Skeletal muscle tissue (tissue), 4 donors: Measurements from ENCODE around the gene F3. TPM values are rescaled to one million over a fixed set of nuclear protein-coding genes. Genes with fewer than 3 reads are reported as not detected.
"Not testable (repeated sequence)": the region's sequence is repeated elsewhere in the genome, so short reads cannot be mapped to it uniquely, and the experiment has no call there.

Experiments used
- H3K27ac ChIP-seq: one replicate; pipeline ENCODE4 v1.7.0; 2013; ENCODE audit warnings: mild to moderate bottlenecking, low read depth, low read length, inconsistent platforms
- H3K27me3 ChIP-seq, 3 donors: one replicate each; pipeline ENCODE4 v1.7.0; 2013; ENCODE audit warnings: low read length in 3 of 3; ENCODE audit not compliant: control insufficient read depth in 3 of 3, insufficient read depth in 3 of 3
- H3K36me3 ChIP-seq, 3 donors: one replicate each; pipeline ENCODE4 v1.7.0; 2013; ENCODE audit warnings: low read length in 3 of 3; ENCODE audit not compliant: control insufficient read depth in 3 of 3, insufficient read depth in 3 of 3
- H3K4me1 ChIP-seq, 3 donors: one replicate each; pipeline ENCODE4 v1.7.0; 2013; ENCODE audit warnings: low read length in 3 of 3, mild to moderate bottlenecking in 3 of 3; ENCODE audit not compliant: control insufficient read depth in 3 of 3, insufficient read depth in 3 of 3
- H3K4me3 ChIP-seq, 3 donors: one replicate each; pipeline ENCODE4 v1.7.0; 2013; ENCODE audit warnings: low read length in 3 of 3
- H3K9ac ChIP-seq, 3 donors: one replicate each; pipeline ENCODE4 v1.7.0; 2013; ENCODE audit warnings: low read length in 3 of 3, mild to moderate bottlenecking in 3 of 3, moderate library complexity in 2 of 3, low read depth in 1 of 3
- H3K9me3 ChIP-seq, 3 donors: one replicate each; pipeline ENCODE4 v1.7.0; 2013; ENCODE audit warnings: low read length in 3 of 3; ENCODE audit not compliant: control insufficient read depth in 3 of 3
- total RNA-seq: library from RNA; depleted of rRNA; stranded (reverse); fragments of >200 nt; gene quantifications from one replicate; pipeline ENCODE4 v1.2.3, GENCODE V29; 2014
- donor health status: Osteomylitis.

F3 gene
- total RNA-seq, 1 donor from 2014 or later: 1.6 TPM

DNA sequence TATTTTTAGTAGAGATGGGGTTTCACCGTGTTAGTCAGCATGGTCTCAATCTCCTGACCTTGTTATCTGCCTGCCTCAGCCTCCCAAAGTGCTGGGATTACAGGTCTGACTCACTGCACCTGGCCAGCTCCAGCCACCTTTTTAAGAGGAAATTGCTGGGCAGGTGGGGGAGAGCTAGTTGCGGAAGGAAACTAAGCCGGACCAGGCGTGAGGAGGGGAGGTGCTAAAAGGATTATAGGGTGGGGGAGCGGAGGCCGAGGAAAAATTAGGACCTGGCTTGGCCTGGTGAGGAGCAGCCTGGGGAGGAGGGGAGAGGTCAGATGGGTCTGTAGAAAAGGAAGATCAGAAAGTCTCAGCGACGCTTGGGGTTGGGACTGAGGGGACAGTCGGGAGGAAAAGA, 29.4 kb upstream of the F3 start:
- H3K27me3 ChIP-seq, H3K36me3 ChIP-seq, H3K27ac ChIP-seq, H3K4me3 ChIP-seq, H3K4me1 ChIP-seq, H3K9me3 ChIP-seq, H3K9ac ChIP-seq: not testable (repeated sequence)

DNA sequence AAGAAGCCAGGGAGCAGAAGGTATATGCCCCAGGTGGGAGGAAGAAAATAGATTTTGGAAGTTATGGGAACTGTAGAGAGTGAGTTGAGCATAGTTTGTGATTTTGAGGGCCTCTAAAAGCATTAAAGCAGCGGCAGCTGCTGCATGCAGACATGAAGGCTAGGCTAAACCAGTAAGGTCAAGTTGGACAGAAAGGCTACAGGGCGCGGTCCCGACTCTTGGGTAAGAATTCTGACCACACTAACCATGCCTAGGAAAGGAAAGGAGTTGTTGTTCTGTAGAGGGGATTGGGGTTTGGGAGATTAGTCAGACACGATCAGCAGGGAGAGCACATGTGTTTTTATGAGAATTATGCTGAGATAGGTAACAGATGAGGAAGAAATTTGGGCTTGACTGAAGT, 27.2 kb upstream of the F3 start:
- H3K27me3 ChIP-seq, H3K4me3 ChIP-seq, H3K4me1 ChIP-seq, H3K9ac ChIP-seq, H3K36me3 ChIP-seq, H3K9me3 ChIP-seq, H3K27ac ChIP-seq: not testable (repeated sequence)

DNA sequence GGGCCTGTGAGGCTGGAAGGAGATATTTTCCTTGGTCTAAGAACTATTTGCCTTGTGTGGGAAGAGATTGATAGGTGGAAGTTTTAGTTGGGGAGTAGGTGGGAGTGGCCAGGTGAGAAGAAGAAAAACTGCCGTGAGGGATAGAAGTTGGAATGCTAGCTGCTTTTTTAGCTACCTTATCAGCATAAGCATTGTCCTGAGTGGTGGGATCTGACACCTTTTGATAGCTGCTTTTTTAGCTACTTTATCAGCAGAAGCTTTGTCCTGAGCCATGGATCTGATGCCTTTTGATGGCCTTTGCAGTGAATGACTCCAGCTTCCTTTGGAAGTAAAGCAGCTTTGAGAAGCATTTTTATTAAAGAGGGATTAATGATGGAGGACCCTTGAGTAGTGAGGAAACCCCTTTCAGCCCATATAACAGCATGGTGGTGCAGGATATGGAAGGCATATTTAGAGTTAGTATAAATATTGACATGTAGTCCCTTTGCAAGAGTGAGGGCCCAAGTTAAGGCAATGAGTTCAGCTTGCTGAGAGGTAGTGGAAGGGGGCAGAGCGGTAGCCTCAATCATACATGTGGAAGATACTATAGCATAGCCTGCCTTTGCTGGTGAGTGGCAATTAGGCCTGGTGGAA, 26.5 kb upstream of the F3 start:
- not testable (repeated sequence) for H3K27me3 ChIP-seq, H3K4me1 ChIP-seq, H3K4me3 ChIP-seq, H3K9me3 ChIP-seq, H3K27ac ChIP-seq, H3K36me3 ChIP-seq, H3K9ac ChIP-seq

DNA sequence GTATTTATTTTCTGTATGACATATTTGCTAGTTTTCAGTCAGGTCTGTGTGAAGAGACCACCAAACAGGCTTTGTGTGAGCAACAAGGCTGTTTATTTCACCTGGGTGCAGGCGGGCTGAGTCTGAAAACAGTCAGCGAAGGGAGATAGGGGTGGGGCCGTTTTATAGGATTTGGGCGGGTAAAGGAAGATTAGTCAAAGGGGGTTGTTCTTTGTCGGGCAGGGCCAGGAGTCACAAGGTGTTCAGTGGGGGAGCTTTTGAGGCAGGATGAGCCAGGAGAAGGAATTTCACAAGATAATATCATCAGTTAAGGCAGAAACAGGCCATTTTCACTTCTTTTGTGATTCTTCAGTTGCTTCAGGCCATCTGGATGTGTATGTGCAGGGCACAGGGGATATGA, 24.9 kb upstream of the F3 start:
- H3K4me1 ChIP-seq, H3K9ac ChIP-seq, H3K27me3 ChIP-seq, H3K36me3 ChIP-seq, H3K27ac ChIP-seq, H3K4me3 ChIP-seq, H3K9me3 ChIP-seq: not testable (repeated sequence)

DNA sequence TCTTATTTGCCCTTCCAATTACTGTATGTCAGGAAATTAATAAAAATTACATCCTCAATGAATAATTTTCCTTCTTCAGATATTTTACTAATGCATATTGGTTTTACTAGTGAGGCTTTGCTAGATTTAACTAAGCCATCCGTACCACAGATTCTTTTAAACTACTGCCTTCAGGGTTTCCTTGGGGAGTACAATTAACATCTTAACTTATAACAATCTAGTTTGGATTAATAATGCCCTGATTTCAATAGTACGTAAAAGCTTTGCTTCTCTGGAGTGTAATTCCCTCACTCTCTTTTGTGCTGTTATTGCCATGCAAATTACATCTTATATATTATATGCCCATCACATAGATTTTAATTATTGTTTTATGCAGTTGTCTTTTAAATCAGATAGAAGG, 24.3 kb upstream of the F3 start:
- Histone ChIP-seq H3K9me3 (no peaks in the 10 kb centered on the region), H3K27me3 (no peaks in the 10 kb centered on the region), H3K4me3 (no peak overlapping the region), H3K9ac (no peak overlapping the region), H3K4me1 (no peaks in the 10 kb centered on the region), H3K27ac (no peak overlapping the region), H3K36me3 (no peaks in the 10 kb centered on the region)

DNA sequence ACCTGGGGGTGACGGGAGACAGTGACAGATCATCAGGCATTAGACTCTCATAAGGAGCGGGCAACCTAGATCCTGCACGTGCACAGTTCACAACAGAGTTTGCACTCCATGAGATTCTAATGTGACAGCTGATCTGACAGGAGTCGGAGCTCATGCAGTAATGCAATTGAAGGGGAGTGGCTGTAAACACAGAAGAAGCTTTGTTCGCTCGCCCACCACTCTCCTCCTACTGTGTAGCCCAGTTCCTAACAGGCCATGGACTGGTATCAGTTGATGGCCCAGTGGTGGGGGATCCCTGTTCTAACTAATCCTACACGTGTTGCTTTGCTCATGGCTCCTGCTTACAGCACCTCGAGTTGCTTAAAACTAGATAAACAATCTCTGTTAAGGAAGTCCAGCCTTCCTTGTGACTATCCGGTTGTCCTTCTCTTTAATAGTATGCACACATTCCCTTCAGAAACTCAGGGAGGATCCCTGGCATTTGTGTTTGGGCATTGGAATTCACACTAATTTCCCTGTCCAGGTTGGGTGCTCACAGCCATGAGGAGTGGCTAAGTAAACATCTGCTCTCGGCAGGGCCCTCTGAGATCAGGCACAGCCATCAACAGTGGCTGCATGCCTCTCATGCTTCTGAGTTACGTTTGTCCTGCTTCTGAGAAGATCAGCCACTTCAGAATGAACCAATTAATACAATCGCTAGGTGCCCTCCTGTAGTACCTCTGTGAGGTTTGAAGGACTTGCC, 21.1 kb upstream of the F3 start:
- H3K36me3 ChIP-seq: no peaks in the 10 kb centered on the region
- no peaks in the 10 kb centered on the region for H3K9me3 ChIP-seq
- H3K9ac ChIP-seq: no peak overlapping the region
- no peak overlapping the region for H3K4me3 ChIP-seq
- no peaks in the 10 kb centered on the region for H3K4me1 ChIP-seq
- no peak overlapping the region for H3K27ac ChIP-seq
- H3K27me3 ChIP-seq: no peaks in the 10 kb centered on the region

DNA sequence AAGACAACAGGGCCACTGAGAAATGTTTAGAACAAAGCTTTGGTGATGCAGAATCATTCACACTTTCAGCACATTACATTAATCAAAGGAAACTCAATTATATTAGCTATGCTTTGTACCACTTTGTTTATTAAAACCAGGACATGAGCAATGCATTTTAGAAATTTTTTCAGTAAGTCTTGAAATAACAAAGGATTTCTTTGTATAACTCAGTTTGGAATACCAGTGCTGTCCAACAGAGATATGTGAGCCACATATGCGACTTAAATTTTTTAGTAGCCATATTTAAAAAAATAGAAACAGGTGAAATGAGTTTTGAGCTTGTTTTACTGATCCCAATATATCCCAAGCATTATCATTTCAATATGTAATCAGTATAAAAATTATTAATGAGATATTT, 18.8 kb upstream of the F3 start:
- no peaks in the 10 kb centered on the region for H3K4me1 ChIP-seq
- no peaks in the 10 kb centered on the region for H3K36me3 ChIP-seq
- no peaks in the 10 kb centered on the region for H3K9me3 ChIP-seq
- peaks cover 0 to 2% (median 0%) of the 10 kb centered on the region in 3 donors for H3K27me3 ChIP-seq
- H3K9ac ChIP-seq: no peak overlapping the region
- no peak overlapping the region for H3K27ac ChIP-seq
- H3K4me3 ChIP-seq: no peak overlapping the region

DNA sequence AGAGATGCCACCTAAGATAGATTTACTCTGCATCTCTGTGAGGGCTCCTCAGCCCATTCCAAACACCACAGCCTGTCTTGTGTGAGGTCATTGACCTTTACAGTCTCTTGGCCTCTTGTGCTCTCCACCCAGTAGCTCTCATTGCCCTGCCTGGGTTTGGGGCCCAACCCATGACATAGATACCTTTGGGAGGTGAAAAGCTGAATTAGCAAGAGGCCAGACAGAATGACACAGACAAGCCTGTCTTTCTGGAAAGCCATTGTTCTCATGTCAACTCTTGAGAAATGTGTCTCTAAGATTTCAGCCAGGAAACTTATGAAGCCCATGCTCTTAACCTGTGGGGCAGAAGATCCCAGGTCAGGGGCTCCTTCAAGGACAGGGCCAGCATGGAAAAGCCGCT, 18.4 kb upstream of the F3 start:
- Histone ChIP-seq H3K27ac (no peak overlapping the region), H3K36me3 (no peaks in the 10 kb centered on the region), H3K4me3 (no peak overlapping the region), H3K9me3 (no peaks in the 10 kb centered on the region), H3K9ac (no peak overlapping the region), H3K4me1 (no peaks in the 10 kb centered on the region), H3K27me3 (peaks cover 0 to 3% (median 0%) of the 10 kb centered on the region in 3 donors)

DNA sequence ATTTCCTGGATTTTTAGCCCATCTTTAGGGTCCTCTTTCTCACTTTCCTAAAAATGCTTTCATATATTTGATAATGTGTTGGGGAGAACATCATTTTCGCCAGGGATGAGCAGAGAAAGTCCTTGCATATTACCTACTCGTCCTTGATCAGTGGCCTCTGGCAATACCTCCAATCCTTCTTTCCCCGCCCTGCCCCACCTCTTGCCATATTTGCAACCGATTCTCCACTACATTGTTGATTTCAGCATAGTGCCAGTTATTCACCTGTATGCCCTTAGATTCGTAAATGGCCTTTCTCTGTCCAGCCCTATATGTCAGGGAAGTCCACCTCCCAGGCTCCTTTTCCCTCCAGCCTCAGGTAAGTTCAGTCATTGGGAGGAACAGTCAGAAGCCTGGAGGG, 13.5 kb upstream of the F3 start:
- Histone ChIP-seq H3K4me1 (peaks cover 0 to 2% (median 0%) of the 10 kb centered on the region in 3 donors), H3K27ac (no peak overlapping the region)

DNA sequence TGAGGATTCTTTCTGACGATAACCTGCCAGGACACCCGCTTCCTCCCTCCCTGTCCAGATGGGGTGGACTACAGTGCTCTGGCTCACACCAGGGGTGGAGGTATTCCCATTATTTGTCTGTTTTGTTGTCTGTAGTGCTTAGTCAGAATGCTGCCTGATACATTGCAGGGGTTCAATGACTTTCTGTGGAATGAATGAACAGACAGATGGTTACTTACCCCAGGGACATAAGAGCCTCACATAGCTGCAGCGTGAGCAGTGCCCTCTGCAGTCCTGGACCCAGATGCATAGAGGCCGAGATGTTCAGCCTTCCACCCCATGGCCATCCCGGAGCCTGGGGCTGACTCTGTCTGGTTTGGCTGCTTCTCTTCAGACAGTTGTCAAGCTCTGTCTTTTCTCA, 13.0 kb upstream of the F3 start:
- no peak overlapping the region for H3K9ac ChIP-seq
- no peak overlapping the region for H3K27ac ChIP-seq
- H3K27me3 ChIP-seq: peaks cover 0 to 11% (median 0%) of the 10 kb centered on the region in 3 donors
- H3K36me3 ChIP-seq: no peaks in the 10 kb centered on the region
- H3K4me3 ChIP-seq: no peak overlapping the region
- no peaks in the 10 kb centered on the region for H3K9me3 ChIP-seq
- peaks cover 0 to 2% (median 0%) of the 10 kb centered on the region in 3 donors for H3K4me1 ChIP-seq

More for the DNA sequence above, 13.5 kb upstream of the F3 start:
- H3K9me3 ChIP-seq: no peaks in the 10 kb centered on the region
- H3K27me3 ChIP-seq: peaks cover 0 to 11% (median 0%) of the 10 kb centered on the region in 3 donors
- H3K4me3 ChIP-seq: no peak overlapping the region
- H3K36me3 ChIP-seq: no peaks in the 10 kb centered on the region
- H3K9ac ChIP-seq: no peak overlapping the region
